GM20000 (cell line): ENCODE measurements around the gene USB1.
"Not testable (repeated sequence)": the region's sequence is repeated elsewhere in the genome, so short reads cannot be mapped to it uniquely, and the experiment has no call there.

Experiments used
- DNase-seq: peaks from one replicate; pipeline ENCODE4 v3.0.0; 2012; ENCODE audit warnings: low spot score
- TF ChIP-seq, protein P1 (sequence below): IDR thresholded peaks from 2 replicates; pipeline ENCODE4 v1.5.1; 2012; ENCODE audit warnings: mild to moderate bottlenecking, control low read depth; ENCODE audit errors: extremely low read depth, missing control alignments

The USB1 gene

DNA sequence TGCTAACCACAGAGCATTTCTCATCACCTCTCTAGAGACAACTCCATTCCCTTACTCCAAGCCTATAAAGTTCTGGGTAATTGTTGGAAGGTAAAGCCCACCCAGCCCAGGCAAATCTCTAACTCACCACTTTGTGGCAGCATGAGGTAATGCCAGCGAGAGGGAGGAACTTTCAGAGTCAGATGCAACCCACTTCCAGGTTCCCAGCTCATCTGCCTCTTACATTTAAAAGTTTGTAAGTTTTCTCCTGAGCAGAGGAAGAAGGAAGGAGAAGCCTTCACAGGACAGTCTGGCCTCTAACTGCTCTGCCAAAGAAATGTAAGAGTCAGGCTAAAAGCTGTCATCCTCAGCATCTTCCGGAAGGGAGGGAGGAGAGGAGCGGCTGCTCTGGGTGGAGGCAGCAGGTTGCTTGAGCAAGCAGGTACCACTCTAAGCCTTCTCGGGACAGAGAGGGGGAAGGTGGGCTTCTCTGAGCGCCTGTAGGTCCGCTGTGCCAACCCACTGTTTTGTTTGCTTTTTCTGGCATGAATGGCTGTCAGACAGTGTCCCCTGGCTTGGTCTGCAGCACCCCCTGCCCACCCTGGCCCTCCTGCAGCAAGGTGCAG, 1.7 kb upstream of the USB1 start:
- peak; percentile 65 for DNase-seq
- TF ChIP-seq, protein P1, sequence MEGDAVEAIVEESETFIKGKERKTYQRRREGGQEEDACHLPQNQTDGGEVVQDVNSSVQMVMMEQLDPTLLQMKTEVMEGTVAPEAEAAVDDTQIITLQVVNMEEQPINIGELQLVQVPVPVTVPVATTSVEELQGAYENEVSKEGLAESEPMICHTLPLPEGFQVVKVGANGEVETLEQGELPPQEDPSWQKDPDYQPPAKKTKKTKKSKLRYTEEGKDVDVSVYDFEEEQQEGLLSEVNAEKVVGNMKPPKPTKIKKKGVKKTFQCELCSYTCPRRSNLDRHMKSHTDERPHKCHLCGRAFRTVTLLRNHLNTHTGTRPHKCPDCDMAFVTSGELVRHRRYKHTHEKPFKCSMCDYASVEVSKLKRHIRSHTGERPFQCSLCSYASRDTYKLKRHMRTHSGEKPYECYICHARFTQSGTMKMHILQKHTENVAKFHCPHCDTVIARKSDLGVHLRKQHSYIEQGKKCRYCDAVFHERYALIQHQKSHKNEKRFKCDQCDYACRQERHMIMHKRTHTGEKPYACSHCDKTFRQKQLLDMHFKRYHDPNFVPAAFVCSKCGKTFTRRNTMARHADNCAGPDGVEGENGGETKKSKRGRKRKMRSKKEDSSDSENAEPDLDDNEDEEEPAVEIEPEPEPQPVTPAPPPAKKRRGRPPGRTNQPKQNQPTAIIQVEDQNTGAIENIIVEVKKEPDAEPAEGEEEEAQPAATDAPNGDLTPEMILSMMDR: no peak

DNA sequence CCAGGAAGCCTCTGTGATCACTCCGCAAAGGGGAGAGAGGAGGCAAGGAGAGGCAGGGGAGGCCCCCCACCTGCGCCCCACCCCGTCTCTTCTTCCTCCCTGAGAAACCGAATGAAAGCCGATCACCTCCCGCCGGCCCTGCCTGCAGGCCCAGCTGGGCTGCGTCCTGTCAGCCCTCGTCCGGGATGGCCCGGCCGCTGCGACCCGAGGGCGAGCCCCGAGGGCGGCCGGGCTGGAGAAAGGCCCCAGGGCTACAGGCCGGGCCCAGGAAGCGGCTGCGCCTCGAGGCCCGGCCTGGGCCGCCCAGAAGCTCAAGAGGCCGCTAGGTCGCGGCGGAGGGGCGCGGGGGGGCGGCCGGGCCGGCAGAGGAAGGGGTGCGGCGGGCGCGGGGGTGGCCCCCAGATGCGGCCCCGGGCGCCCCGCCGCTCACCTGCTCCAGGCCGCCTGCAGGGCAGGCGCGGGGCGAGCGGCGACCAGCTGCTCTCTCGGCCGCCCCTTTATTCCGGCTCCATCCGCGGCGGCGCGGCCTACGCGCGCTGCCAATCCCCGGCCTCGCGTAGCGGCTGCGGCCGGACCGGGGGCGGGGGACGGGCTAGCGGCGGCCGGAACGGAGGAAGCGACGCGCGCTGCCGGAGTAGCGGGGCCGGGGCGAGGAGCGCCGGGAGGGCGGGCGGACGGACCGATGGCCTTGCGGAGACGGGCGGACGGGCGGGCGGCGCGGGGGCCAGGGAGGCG, 1.1 kb upstream of the USB1 start, which contains the start of gene ZNF319:
Gene ZNF319 (minus strand): TSS at position 702 of the 735 bp plus-strand sequence. CDS start 2,407 bp downstream, outside the sequence.
- no peak for DNase-seq
- TF ChIP-seq, protein P1: no peak

DNA sequence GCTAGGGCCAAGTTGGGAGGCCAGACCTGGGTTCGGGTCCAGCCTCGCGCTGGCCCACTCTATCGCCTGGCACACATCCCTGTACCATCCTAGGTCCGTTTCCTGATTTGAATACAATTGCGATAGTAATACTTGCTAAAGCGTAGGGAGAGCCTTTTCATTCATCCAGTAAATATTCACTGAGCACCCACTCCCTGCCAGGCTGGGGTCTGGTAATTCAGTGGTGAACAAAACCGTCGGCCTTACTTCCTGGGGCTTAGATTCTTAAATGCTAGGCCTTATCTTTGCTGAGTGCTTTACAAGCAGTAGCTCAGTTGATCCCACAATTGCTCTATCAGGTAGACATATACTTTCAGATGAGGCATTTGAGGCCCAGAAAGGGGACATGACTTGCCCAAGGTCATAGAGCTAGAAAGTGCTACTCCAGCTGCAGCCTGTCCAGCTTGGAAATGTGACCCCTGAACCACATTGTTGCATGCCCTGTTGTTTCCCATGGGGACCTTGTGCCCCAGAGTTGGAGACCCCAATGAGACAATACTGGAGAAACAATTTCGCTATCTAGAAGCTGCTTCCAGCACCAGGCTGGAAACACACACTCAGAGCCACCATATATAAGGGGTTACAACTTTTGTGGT, 691 bp downstream of the USB1 start:
- no peak for DNase-seq
- TF ChIP-seq, protein P1: no peak

DNA sequence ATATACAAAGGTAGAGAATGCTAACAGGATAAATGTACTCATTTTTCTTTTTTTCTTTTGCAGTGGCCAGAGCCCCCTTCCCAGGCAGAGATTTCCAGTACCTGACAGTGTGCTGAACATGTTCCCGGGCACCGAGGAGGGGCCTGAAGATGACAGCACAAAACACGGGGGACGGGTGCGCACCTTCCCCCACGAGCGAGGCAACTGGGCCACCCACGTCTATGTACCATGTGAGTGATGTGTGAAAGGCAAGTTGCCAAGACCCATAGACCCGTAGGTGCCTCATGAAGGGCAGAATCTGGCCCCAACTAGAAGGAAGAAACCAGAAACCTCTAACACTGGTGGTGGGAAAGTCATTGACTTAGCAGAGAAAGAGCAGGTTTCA, 1.2 kb downstream of the USB1 start:
- DNase-seq: no peak

DNA sequence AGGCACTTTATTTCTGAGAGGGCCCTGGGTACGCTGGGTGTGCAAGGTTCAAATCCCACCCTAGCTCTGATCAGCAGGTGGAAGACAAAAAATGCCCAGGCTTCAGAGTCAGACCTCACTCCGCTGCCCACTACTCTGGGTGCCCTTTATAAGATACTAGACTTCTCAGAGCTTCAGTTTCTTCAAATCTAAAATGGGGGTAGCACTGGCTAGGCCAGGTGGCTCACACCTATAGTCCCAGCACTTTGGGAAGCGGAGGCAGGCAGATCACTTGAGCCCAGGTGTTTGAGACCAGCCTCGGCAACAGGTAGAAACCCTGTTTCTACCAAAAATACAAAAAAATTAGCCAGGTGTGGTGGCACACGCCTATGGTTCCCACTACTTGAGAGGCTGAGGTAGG, 1.7 kb downstream of the USB1 start:
- no peak for DNase-seq
- TF ChIP-seq, protein P1: no peak

More for the DNA sequence above, 1.2 kb downstream of the USB1 start:
- TF ChIP-seq, protein P1: no peak

DNA sequence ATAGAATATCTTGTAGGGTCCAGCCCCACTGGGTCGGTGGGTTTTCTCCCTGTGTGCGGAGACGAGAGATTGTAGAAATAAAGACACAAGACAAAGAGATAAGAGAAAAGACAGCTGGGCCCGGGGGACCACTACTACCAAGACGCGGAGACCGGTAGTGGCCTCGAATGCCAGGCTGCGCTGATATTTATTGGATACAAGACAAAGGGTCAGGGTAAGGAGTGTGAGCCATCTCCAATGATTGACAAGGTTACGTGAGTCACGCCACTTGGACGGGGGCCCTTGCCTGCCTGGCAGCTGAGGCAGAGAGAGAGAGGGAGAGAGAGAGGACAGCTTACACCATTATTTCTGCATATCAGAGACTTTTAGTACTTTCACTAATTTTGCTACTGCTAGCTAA, 3.5 kb downstream of the USB1 start:
- not testable (repeated sequence) for DNase-seq

DNA sequence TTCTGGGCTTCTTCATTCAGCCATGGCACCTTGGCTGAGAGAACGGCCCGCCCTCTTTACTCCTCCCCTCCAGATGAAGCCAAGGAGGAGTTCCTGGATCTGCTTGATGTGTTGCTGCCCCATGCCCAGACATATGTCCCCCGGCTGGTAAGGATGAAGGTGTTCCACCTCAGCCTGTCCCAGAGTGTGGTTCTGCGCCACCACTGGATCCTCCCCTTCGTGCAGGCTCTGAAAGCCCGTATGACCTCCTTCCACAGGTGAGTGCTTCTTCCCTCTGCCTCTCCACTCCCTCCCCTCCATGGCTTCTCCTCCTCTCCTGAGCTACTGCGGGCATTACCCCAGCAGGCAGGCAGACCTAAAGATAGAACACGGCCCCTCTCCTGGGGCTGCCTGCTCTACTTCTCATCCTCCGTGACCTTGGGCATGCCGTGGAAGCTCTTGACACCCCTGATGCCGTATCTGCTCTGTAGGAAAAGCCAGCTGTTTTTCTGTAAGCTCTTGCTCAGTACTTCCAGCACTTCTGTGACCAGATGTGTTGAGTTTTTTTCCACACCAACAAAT, 8.7 kb downstream of the USB1 start:
- TF ChIP-seq, protein P1: no peak
- no peak for DNase-seq
